OCI-LY7 (cell line): ENCODE data around the gene SLC45A3. TPM values are rescaled to one million over a fixed set of nuclear protein-coding genes. Genes with fewer than 3 reads are reported as not detected.

Experiments
- BruUV-seq: library from RNA; stranded (reverse); fragments of 400-500 nt; replicated peaks from 2 replicates; lab custom pipeline; 2021; lab: Mats Ljungman, UMichigan
- CTCF ChIA-PET: fragments of 300-600 bp; sonication (Branson Sonifier 250); formaldehyde crosslinking; loops from one replicate; lab custom pipeline; 2022; ENCODE audit warnings: antibody characterized with exemption; ENCODE audit not compliant: unreplicated experiment; lab: Charles Lee
- POLR2A ChIA-PET: fragments of 300-600 bp; sonication (Branson Sonifier 250); formaldehyde crosslinking; loops from one replicate; lab custom pipeline; 2022; ENCODE audit warnings: antibody characterized with exemption; lab: Charles Lee
- DNase-seq: peaks from one replicate; pipeline ENCODE4 v3.0.0-alpha.2; 2015; ENCODE audit warnings: low spot score
- H2AFZ ChIP-seq: fragments of 200-600 bp; sonication (generic), shearing (Covaris generic); 2 replicates; pipeline ENCODE4 v1.6.1; 2014; ENCODE audit warnings: mild to moderate bottlenecking, antibody characterized with exemption, low read length, moderate library complexity
- H3K27ac ChIP-seq: fragments of 200-600 bp; sonication (generic); 2 replicates; pipeline ENCODE4 v1.5.1; 2014; ENCODE audit warnings: mixed run types, low read depth, mild to moderate bottlenecking, moderate library complexity, low read length, inconsistent platforms; ENCODE audit not compliant: poor library complexity, severe bottlenecking
- H3K36me3 ChIP-seq: fragments of 200-600 bp; sonication (generic); 2 replicates; pipeline ENCODE4 v1.6.1; 2014; ENCODE audit warnings: mild to moderate bottlenecking, antibody characterized with exemption, low read length, moderate library complexity, mixed read lengths; ENCODE audit not compliant: insufficient read depth
- H3K4me1 ChIP-seq: fragments of 200-600 bp; sonication (generic); 2 replicates; pipeline ENCODE4 v1.5.1; 2014; ENCODE audit warnings: mild to moderate bottlenecking, low read length; ENCODE audit not compliant: insufficient read depth, poor library complexity, severe bottlenecking
- H3K4me2 ChIP-seq: fragments of 200-600 bp; sonication (generic); 2 replicates; pipeline ENCODE4 v1.6.1; 2014; ENCODE audit warnings: mild to moderate bottlenecking, low read length
- H3K4me3 ChIP-seq: fragments of 200-600 bp; sonication (generic); 2 replicates; pipeline ENCODE4 v1.5.1; 2014; ENCODE audit warnings: mild to moderate bottlenecking, low read depth, low read length; ENCODE audit not compliant: poor library complexity, severe bottlenecking
- H3K79me2 ChIP-seq: fragments of 200-600 bp; sonication (generic); 2 replicates; pipeline ENCODE4 v1.6.1; 2016; ENCODE audit warnings: low read depth, mild to moderate bottlenecking, low read length, moderate library complexity, mixed read lengths; ENCODE audit not compliant: insufficient read depth
- H3K9me2 ChIP-seq: fragments of 200-600 bp; sonication (generic); 2 replicates; pipeline ENCODE4 v1.6.1; 2016; ENCODE audit warnings: mild to moderate bottlenecking, low read length, mixed read lengths; ENCODE audit not compliant: insufficient read depth
- H3K9me3 ChIP-seq: fragments of 200-600 bp; sonication (generic); 2 replicates; pipeline ENCODE4 v1.6.1; 2014; ENCODE audit warnings: mild to moderate bottlenecking, mixed run types, low read length, mixed read lengths
- H4K20me1 ChIP-seq: fragments of 200-600 bp; sonication (generic); 2 replicates; pipeline ENCODE4 v1.6.1; 2014; ENCODE audit warnings: mild to moderate bottlenecking, antibody characterized with exemption, low read length, moderate library complexity, mixed read lengths; ENCODE audit not compliant: insufficient read depth
- EZH2phosphoT487 ChIP-seq: fragments of 200-600 bp; sonication (generic); IDR thresholded peaks from 2 replicates; pipeline ENCODE4 v1.6.1; 2018; ENCODE audit warnings: low read depth, borderline replicate concordance, mild to moderate bottlenecking, mixed run types, antibody characterized with exemption, low read length, moderate library complexity, mixed read lengths
- intact Hi-C: fragments of 100-400 bp; cut with micrococcal nuclease; formaldehyde crosslinking; loops from one replicate; pipeline ENCODE4 v1.10.0; 2022; ENCODE audit not compliant: unreplicated experiment
- total RNA-seq, 2 experiments: library from RNA; depleted of rRNA in 1 of 2; stranded (reverse); fragments of >200 nt in 1 of 2; shearing (Covaris generic) in 1 of 2; gene quantifications; 2 replicates each; pipeline ENCODE4 v1.2.3, GENCODE V29; 2014 to 2022
- TF ChIP-seq, protein P1 (sequence below): fragments of 200-600 bp; sonication (generic); conservative IDR thresholded peaks from 2 replicates; pipeline ENCODE4 v1.5.1; 2014; ENCODE audit warnings: mild to moderate bottlenecking, antibody characterized with exemption, low read length, moderate library complexity, mixed read lengths

Gene SLC45A3
- total RNA-seq, 2 experiments from 2014 or later: 2.4 to 5.3 TPM

DNA sequence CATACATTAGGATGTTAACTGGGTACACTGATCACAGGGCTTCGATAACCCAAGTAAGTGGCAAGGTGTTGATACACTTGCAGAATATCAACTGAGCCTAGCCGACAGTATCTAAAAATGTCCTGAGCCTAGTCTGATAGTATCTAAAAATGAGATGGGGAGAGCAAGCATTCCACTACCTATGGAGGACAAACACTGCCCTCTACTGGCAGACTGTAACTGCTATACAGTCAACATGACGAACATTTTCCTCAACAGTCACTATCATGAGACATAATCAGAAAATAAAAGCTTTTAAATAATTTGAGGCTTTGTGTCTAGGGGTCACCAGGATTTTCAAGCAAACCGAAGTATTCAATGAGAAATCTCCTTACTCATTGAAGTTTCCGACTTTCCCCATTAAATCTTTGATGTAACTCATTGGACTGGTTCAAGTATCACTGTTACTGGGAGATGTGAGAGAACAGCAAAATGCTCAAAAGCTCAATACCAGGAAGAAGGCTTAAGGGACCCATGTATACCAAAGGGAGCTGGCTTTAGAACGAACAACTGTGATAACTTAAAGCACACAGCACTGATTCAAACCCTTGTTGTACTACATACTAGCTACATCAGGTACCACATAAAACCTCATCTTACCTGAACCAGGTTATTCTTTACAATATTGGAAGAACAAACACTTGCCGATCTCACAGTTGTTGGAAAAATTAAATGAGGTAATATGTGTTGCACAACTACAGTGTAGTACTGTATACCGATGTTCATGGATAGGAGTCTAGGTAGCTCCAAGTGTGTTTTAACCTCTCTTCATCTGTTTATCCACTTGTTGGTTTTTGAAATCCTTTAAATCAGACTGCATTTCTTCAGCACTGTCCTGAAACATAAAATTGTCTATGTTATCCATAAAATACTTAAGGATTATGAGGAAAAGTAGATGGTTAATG lies 31.1 kb upstream of the SLC45A3 start:
- no peaks in the 10 kb centered on the region for H3K9me2 ChIP-seq
- H3K27ac ChIP-seq: peak overlapping the region; percentile 10
- H3K36me3 ChIP-seq: peaks cover 77% of the 10 kb centered on the region
- peak; percentile 87 for DNase-seq
- no peak overlapping the region for H2AFZ ChIP-seq
- ChIA-PET POLR2A (interaction anchor here (0.7 to 5.6 kb wide), 5 partner anchors 8 to 426 kb away, joined by 4 to 38 read pairs (median 9); no protein-coding TSS in a partner anchor), CTCF (interaction anchor here (0.7 to 5.8 kb wide), 7 partner anchors 33 to 266 kb away, joined by 3 to 68 read pairs (median 4); no protein-coding TSS in a partner anchor)
- no peak overlapping the region for H3K4me2 ChIP-seq
- no peaks in the 10 kb centered on the region for H3K79me2 ChIP-seq
- no TSS peak for BruUV-seq
- no peak for TF ChIP-seq EZH2phosphoT487
- TF ChIP-seq, protein P1, sequence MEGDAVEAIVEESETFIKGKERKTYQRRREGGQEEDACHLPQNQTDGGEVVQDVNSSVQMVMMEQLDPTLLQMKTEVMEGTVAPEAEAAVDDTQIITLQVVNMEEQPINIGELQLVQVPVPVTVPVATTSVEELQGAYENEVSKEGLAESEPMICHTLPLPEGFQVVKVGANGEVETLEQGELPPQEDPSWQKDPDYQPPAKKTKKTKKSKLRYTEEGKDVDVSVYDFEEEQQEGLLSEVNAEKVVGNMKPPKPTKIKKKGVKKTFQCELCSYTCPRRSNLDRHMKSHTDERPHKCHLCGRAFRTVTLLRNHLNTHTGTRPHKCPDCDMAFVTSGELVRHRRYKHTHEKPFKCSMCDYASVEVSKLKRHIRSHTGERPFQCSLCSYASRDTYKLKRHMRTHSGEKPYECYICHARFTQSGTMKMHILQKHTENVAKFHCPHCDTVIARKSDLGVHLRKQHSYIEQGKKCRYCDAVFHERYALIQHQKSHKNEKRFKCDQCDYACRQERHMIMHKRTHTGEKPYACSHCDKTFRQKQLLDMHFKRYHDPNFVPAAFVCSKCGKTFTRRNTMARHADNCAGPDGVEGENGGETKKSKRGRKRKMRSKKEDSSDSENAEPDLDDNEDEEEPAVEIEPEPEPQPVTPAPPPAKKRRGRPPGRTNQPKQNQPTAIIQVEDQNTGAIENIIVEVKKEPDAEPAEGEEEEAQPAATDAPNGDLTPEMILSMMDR: peak; percentile 99
- H3K4me1 ChIP-seq: peaks cover 10% of the 10 kb centered on the region
- intact Hi-C loops: loop anchor here (1.0 to 5.0 kb wide), 3 partner anchors 52 to 184 kb away; no protein-coding TSS in a partner anchor
- no peak overlapping the region for H3K4me3 ChIP-seq
- peaks cover 5% of the 10 kb centered on the region; the same call in 1 of the 2 replicates for H4K20me1 ChIP-seq
- no peaks in the 10 kb centered on the region for H3K9me3 ChIP-seq

DNA sequence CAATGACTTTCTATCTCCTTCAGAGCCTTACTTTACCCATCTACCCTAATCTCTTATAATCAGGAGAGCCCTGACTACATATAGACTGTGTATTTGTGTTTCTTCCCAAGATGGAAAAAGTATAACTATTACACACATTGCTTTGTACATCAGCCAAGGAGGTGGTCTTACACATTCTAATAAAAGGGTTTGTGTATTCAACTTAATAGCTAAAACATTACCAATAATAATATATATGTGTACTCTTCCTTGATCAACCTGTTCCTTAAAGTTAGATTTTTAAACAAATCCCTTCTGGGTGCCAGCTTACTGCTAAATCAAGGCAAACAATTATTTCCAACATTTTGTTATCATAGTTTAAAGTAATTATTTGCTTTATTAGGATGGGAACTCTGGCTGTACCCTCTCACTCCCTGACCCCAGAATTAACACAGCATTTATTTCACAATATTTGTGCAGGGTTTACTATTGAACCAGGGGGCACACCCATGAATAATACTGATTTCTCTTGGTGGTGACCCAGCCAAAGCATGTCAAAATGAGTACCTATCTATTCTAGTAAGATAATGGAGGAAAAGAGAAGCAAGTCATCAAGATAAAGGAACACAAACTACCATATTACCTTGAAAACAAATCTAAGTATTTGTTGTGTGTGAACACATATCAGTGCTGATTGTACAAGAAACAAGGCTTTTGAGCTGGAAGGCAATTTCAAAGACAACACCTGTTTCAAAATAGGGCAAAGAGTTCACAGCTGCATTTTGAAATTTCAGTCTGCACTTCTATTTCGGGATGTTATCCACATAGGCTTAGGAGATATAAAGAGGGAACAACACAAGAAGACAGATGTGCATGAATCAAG lies 30.1 kb upstream of the SLC45A3 start:
- Histone ChIP-seq H3K9me2 (no peaks in the 10 kb centered on the region), H3K4me3 (no peak overlapping the region), H3K9me3 (no peaks in the 10 kb centered on the region), H3K27ac (no peak overlapping the region), H2AFZ (no peak overlapping the region), H3K36me3 (peaks cover 69% of the 10 kb centered on the region), H3K4me2 (no peak overlapping the region), H3K79me2 (no peaks in the 10 kb centered on the region), H3K4me1 (peaks cover 10% of the 10 kb centered on the region), H4K20me1 (peaks cover 5% of the 10 kb centered on the region; the same call in 1 of the 2 replicates)
- no peak for DNase-seq
- no peak for TF ChIP-seq EZH2phosphoT487
- TF ChIP-seq, protein P1: no peak
- POLR2A ChIA-PET: interaction anchor here (0.7 to 5.6 kb wide), 5 partner anchors 10 to 117 kb away, joined by 3 to 38 read pairs (median 4); no protein-coding TSS in a partner anchor
- CTCF ChIA-PET: interaction anchor here (1.0 to 5.8 kb wide), 4 partner anchors 32 to 267 kb away, joined by 4 to 68 read pairs (median 8); no protein-coding TSS in a partner anchor
- intact Hi-C loops: loop anchor here (1.0 to 5.0 kb wide), 3 partner anchors 51 to 183 kb away; no protein-coding TSS in a partner anchor
- no TSS peak for BruUV-seq
